ENCODE data around the gene CTBS. TPM values are rescaled to one million over a fixed set of nuclear protein-coding genes. Genes with fewer than 3 reads are reported as not detected.

The CTBS gene
- total and polyA plus RNA-seq, 2 of the 8 experiments (the other 6 are each of a cell fraction or from before 2014, with no cell fraction given): 3.3 to 4.1 TPM

- no peak overlapping the region for H3K4me3 ChIP-seq (ENCODE audit: extremely low read depth in 1 of 4, insufficient read depth in 2 of 4, low read depth in 3 of 4, low read length in 4 of 4)
- no peaks in the 10 kb centered on the region for H4K20me1 ChIP-seq (replicated peaks in 1 of 2; ENCODE audit: control insufficient read depth in 1 of 2, insufficient read depth in 2 of 2, low read length in 2 of 2)
- ChIA-PET POLR2A (ENCODE audit: partially characterized antibody) (no interaction called here), CTCF (ENCODE audit: partially characterized antibody) (interaction anchor here (0.6 to 1.9 kb wide), 3 partner anchors 8 to 40 kb away, joined by 3 to 5 read pairs (median 4); no protein-coding TSS in a partner anchor)
- H3K4me2 ChIP-seq (ENCODE audit: insufficient read depth in 1 of 2, low read depth in 2 of 2, low read length in 2 of 2): no peak overlapping the region
- H3K79me1 ChIP-seq (ENCODE audit: low read depth, low read length): no peaks in the 10 kb centered on the region
- no peak for DNase-seq (ENCODE audit: low read depth in 1 of 2, low spot score in 2 of 2)
- no peak overlapping the region for H3K14ac ChIP-seq (ENCODE audit: insufficient read length)
- no peaks in the 10 kb centered on the region for H3K9me3 ChIP-seq (ENCODE audit: insufficient read depth in 2 of 2, low read depth in 1 of 2, low read length in 1 of 2)
- no peak overlapping the region for H4K8ac ChIP-seq (ENCODE audit: extremely low read depth, insufficient read depth, low read length)
- H2AFZ ChIP-seq (ENCODE audit: low read length): 0 out of 2 replicates have a peak overlapping the region, but pooled peaks have one; percentile 16
- H2AK5ac ChIP-seq (ENCODE audit: low read depth, low read length): no peak overlapping the region
- H2BK12ac ChIP-seq (ENCODE audit: low read depth, low read length): no peak overlapping the region
- H2BK5ac ChIP-seq (ENCODE audit: low read depth, low read length): no peak overlapping the region
- no peak overlapping the region for H3K56ac ChIP-seq (replicated peaks; ENCODE audit: insufficient read length, low read depth, low read length)
- no peak for TF ChIP-seq POU5F1 (IDR thresholded peaks at IDR 0.05; ENCODE audit: low read depth, low read length)
- TF ChIP-seq ATF3 (IDR thresholded peaks at IDR 0.05; ENCODE audit: insufficient read depth, low read depth, low read length): no peak
- TF ChIP-seq MAFK (IDR thresholded peaks at IDR 0.05; ENCODE audit: low read depth, low read length): no peak
- no peak for TF ChIP-seq TAF1 (IDR thresholded peaks at IDR 0.05; ENCODE audit: low read depth, low read length)
- no peak for TF ChIP-seq RNF2 (IDR thresholded peaks at IDR 0.05; ENCODE audit: borderline replicate concordance, low read depth, low read length, missing control alignments, poor library complexity, severe bottlenecking)
- no peak for TF ChIP-seq CHD1 (IDR thresholded peaks at IDR 0.05; ENCODE audit: low read depth, low read length)
- no peak for FAIRE-seq
- H3K4me1 ChIP-seq (replicated peaks in 1 of 4; ENCODE audit: control insufficient read depth in 3 of 4, insufficient read depth in 4 of 4, low read length in 3 of 4): no peaks in the 10 kb centered on the region; a peak in 1 of 7 replicates
- H4K5ac ChIP-seq (ENCODE audit: insufficient read length, low read depth, low read length): no peak overlapping the region
- no peak overlapping the region for H2BK120ac ChIP-seq (replicated peaks; ENCODE audit: low read depth, low read length)
- H3K18ac ChIP-seq (ENCODE audit: extremely low read depth, low read length): no peak overlapping the region
- no peak overlapping the region for H4K91ac ChIP-seq (replicated peaks; ENCODE audit: insufficient read length, low read length)
- no peaks in the 10 kb centered on the region for H3K36me3 ChIP-seq (ENCODE audit: control insufficient read depth in 2 of 4, insufficient read depth in 4 of 4, low read length in 3 of 4)
- no peaks in the 10 kb centered on the region for H3K79me2 ChIP-seq (ENCODE audit: control insufficient read depth in 1 of 2, insufficient read depth in 2 of 2, low read length in 2 of 2)
- H3K23me2 ChIP-seq (ENCODE audit: low read depth, low read length): no peaks in the 10 kb centered on the region
- 89% methylated on average over 1 of the region's 1 CpG; no CpG with 5 or more reads in 1 of the 2 experiments for WGBS, 2 experiments (ENCODE audit: extremely low coverage in 1 of 2, insufficient coverage in 1 of 2, insufficient read length in 1 of 2, insufficient replicate concordance in 2 of 2, low coverage in 1 of 2, low lambda C conversion rate in 2 of 2, missing lambda C conversion rate in 1 of 2)
- no peak overlapping the region for H3K27ac ChIP-seq (ENCODE audit: low read depth, low read length)
- H2BK20ac ChIP-seq (ENCODE audit: low read length): no peak overlapping the region
- no peak overlapping the region for H3K4ac ChIP-seq (replicated peaks; ENCODE audit: insufficient read length, low read depth, low read length)
- H3K27me3 ChIP-seq (replicated peaks in 1 of 4; ENCODE audit: control insufficient read depth in 3 of 4, extremely low read depth in 1 of 4, insufficient read depth in 3 of 4, low read length in 3 of 4): no peaks in the 10 kb centered on the region
- no peak overlapping the region for H2BK15ac ChIP-seq (ENCODE audit: low read length)
- no peak overlapping the region for H3K23ac ChIP-seq (ENCODE audit: insufficient read length)
- no peak overlapping the region for H3K9ac ChIP-seq (replicated peaks in 1 of 4; ENCODE audit: extremely low read depth in 1 of 4, low read depth in 3 of 4, low read length in 3 of 4)
Observed at GRCh38 chr1:84597011-84597410, 22.8 kb upstream of the CTBS start.

Measured in H1 (cell line).